Psoas muscle (tissue), 8 donors: Measurements from ENCODE around the gene CUEDC1. TPM values are rescaled to one million over a fixed set of nuclear protein-coding genes. Genes with fewer than 3 reads are reported as not detected.
A peak's percentile ranks its signal among the peaks of the same experiment; 100 is the strongest.

Experiments
- ATAC-seq, 4 donors: fragments of 200-7000 bp; cut with Tn5 transposase; one replicate each; pipeline ENCODE4 v1.9.1; 2020; ENCODE audit warnings: moderate library complexity in 3 of 4, mild to moderate bottlenecking in 2 of 4
- DNase-seq, 2 donors: peaks; one replicate each; pipeline ENCODE4 v3.0.0-alpha.2; 2020
- H3K27ac ChIP-seq: fragments of 200-600 bp; one replicate; pipeline ENCODE4 v1.8.0; 2022
- H3K27me3 ChIP-seq, 3 donors: fragments of 200-600 bp in 1 of 3; one replicate each; pipeline versions ENCODE4 v1.6.1 to v1.8.0; 2013 to 2022; ENCODE audit warnings: low read length in 2 of 3, mild to moderate bottlenecking in 2 of 3, moderate library complexity in 1 of 3; ENCODE audit not compliant: insufficient read depth in 3 of 3
- H3K36me3 ChIP-seq, 2 donors: fragments of 200-600 bp in 1 of 2; one replicate each; pipeline versions ENCODE4 v1.6.1 to v1.8.0; 2013 to 2022; ENCODE audit warnings: low read depth in 1 of 2, mild to moderate bottlenecking in 1 of 2, moderate library complexity in 1 of 2; ENCODE audit not compliant: insufficient read depth in 1 of 2
- H3K4me1 ChIP-seq: fragments of 200-600 bp; one replicate; pipeline ENCODE4 v1.8.0; 2022
- H3K4me3 ChIP-seq: fragments of 200-600 bp; one replicate; pipeline ENCODE4 v1.8.0; 2022; ENCODE audit warnings: mild to moderate bottlenecking
- H3K9me3 ChIP-seq: fragments of 200-600 bp; one replicate; pipeline ENCODE4 v1.8.0; 2022
- WGBS, 3 donors: extraction: QIAGEN DNeasy Blood & Tissue Kit; methylation state at CpG; one replicate each; pipeline versions ENCODE4 v1.1.6 to v1.1.7; 2013; 5-methylcytosine and 5-hydroxymethylcytosine counted together
- intact Hi-C, 2 donors: fragments of 100-400 bp; cut with DNase I; formaldehyde crosslinking; loops; one replicate each; pipeline versions ENCODE4 v1.11.0 to v1.14.2; 2022
- polyA plus RNA-seq, 3 donors: library from polyadenylated mRNA; stranded (reverse); fragments of 200-250 nt; gene quantifications; one replicate each; pipeline ENCODE4 v1.2.3, GENCODE V29; 2013
- total RNA-seq, 4 donors: library from RNA; stranded (reverse); fragmentation: NEBNext Ultra II Directional in 2 of 4; extraction: Animal tissue kit (Norgen Biotek cat#: 25700) in 2 of 4; gene quantifications; one replicate each; pipeline versions ENCODE4 v1.2.1 to v1.2.4, GENCODE V29; 2021 to 2023
- TF ChIP-seq, protein P1 (sequence below): fragments of 200-600 bp; IDR thresholded peaks from one replicate; pipeline ENCODE4 v1.8.0; 2022; ENCODE audit warnings: antibody characterized with exemption
- donor health status: healthy with polysubstance abuse.
- donor health status: DM: no; HTN: no; CAD: no; lungs with moderate emphysema.
- donor health status: Bipolar disorder and iron deficiency.
- donor health status: healthy.
- donor health status: DM: yes; HTN: yes; CAD: no.
- donor health status: DM: no; HTN: no; CAD: no.
- donor health status: DM: no; HTN: no; CAD: no.
- donor health status: DM: yes; HTN: yes; CAD: no.

Gene CUEDC1
- total and polyA plus RNA-seq, 7 donors, result 28.0 to 67.2 (median 46.4) TPM

DNA sequence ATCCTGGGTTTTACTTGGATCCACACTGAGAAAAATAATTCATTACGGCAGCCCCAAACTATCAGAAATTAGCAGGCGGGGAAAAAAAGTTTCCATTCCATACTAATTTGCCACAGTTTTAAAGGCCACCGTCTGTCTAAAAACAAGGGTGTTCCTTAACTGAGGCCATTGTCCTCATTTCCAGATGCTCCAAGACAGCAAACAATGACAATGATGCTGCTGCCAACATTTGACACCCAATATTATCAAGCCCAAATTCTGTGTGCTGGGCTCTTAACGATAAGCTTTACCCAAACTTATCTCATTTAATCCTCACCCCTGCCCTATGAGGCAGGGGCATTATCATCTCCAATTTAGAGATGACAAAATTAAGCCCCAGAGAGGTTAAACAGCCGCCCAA, 26.3 kb downstream of the CUEDC1 start:
- Histone ChIP-seq H3K9me3 (no peaks in the 10 kb centered on the region), H3K36me3 (no peaks in the 10 kb centered on the region), H3K4me3 (no peak overlapping the region), H3K4me1 (peaks cover 88% of the 10 kb centered on the region), H3K27ac (peak overlapping the region; percentile 73), H3K27me3 (no peaks in the 10 kb centered on the region)
- TF ChIP-seq, protein P1, sequence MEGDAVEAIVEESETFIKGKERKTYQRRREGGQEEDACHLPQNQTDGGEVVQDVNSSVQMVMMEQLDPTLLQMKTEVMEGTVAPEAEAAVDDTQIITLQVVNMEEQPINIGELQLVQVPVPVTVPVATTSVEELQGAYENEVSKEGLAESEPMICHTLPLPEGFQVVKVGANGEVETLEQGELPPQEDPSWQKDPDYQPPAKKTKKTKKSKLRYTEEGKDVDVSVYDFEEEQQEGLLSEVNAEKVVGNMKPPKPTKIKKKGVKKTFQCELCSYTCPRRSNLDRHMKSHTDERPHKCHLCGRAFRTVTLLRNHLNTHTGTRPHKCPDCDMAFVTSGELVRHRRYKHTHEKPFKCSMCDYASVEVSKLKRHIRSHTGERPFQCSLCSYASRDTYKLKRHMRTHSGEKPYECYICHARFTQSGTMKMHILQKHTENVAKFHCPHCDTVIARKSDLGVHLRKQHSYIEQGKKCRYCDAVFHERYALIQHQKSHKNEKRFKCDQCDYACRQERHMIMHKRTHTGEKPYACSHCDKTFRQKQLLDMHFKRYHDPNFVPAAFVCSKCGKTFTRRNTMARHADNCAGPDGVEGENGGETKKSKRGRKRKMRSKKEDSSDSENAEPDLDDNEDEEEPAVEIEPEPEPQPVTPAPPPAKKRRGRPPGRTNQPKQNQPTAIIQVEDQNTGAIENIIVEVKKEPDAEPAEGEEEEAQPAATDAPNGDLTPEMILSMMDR, result no peak
- DNase-seq (no peak), ATAC-seq (no peak)
- 48 to 50% (median 48%) methylated on average over 5 of the region's 5 CpGs for WGBS, 3 donors
- intact Hi-C loops, result no loop called here

DNA sequence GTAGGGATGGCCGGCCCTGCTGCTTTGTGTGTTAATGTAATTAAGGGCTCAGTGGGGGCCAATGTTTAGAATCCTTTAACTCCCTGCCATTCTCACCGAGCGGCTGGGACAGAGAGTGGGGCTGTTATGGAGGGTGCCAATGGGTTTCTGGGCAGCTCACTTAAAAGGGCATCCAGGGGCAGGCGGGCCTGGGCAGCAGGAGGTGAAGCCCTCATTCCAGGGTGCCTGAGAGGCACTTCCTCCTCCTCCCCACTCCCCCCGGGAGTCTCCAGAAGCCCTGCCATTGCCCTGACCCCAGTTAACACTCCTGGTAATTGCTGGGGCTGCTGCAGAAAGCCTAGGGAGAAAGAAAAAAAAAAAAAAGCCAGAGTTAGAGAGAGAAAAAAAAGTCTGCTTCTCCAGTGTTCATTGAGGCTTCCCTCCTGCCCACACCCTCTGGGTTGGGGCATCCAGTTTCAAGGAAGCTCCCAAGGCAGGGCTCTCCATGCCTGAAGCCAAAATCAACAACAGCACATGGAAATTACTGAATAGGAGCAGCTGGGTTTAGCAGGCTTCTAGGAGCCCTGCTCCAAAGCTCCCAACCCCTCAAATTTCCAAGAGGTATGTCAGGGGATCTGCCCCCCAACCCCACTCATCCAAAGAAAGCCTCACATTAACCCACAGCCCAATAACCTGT, 28.0 kb downstream of the CUEDC1 start:
- intact Hi-C loops, result no loop called here
- Histone ChIP-seq H3K9me3 (no peaks in the 10 kb centered on the region), H3K27ac (peak overlapping the region; percentile 73), H3K36me3 (no peaks in the 10 kb centered on the region), H3K4me3 (no peak overlapping the region), H3K27me3 (no peaks in the 10 kb centered on the region), H3K4me1 (peaks cover 76% of the 10 kb centered on the region)
- ATAC-seq, result peak in 3 of 4 donors; percentile 35 to 69 (median 49)
- TF ChIP-seq, protein P1, result no peak
- peak in 1 of 2 donors; percentile 42 for DNase-seq
- 6 to 8% (median 8%) methylated on average over 5 of the region's 5 CpGs for WGBS, 3 donors

DNA sequence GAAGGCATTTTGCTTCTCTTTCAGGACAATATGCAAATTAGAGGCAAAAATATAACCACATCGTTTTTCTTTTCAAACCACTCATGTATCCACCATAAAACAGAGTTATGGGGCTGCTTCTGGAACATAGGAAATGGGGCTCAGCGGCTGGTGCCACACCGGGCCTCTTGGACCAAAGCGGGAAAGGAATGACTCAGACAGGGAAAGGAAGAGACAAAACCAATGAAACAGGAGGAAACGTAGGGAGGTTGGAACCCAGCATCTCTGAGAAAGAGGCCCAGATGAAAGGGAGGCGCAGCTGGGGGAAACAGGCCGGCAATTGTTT, 28.5 kb downstream of the CUEDC1 start:
- Histone ChIP-seq H3K4me3 (no peak overlapping the region), H3K9me3 (no peaks in the 10 kb centered on the region), H3K27ac (peak overlapping the region; percentile 73), H3K4me1 (peaks cover 79% of the 10 kb centered on the region), H3K27me3 (no peaks in the 10 kb centered on the region), H3K36me3 (no peaks in the 10 kb centered on the region)
- intact Hi-C loops, result no loop called here
- DNase-seq (peak in 1 of 2 donors; percentile 12), ATAC-seq (no peak)
- TF ChIP-seq, protein P1, result no peak
- WGBS, 3 donors, result 38 to 56% (median 46%) methylated on average over 7 of the region's 7 CpGs

DNA sequence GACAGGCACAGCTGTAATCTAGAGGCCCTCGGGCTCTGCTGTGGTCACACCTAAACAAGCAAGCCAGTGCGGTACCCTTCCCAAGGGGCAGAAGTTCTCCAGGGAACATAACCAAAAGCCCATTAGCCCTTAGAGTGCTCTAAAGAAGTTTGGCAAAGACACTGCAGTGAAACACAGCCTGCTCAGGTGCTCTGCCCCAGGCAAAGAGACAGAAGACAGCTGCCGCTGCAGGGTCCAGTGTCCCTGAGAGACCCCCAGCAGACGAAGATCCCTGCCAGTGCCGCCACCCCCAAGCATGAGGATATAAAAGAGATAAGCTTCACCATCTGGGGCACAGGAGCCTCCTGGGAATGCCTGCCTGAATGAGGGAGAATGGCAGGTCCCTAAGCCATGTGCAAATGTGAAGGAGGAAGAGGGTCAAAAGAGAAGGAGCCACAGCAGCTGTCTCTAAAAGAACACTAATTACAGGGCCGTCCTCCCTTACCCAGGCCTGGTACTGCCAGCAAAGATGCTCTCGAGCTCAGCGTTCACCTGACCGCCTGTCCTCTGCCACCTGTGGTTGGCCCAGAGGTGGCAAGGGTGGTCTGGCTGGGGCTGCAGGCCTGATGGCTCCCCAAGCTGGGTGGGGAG, 29.7 kb downstream of the CUEDC1 start:
- Histone ChIP-seq H3K27me3 (no peaks in the 10 kb centered on the region), H3K36me3 (no peaks in the 10 kb centered on the region), H3K4me3 (no peak overlapping the region), H3K9me3 (no peaks in the 10 kb centered on the region), H3K27ac (peak overlapping the region; percentile 73), H3K4me1 (peaks cover 77% of the 10 kb centered on the region)
- TF ChIP-seq, protein P1, result no peak
- 29 to 55% (median 38%) methylated on average over 9 of the region's 9 CpGs for WGBS, 3 donors
- intact Hi-C loops, result no loop called here
- ATAC-seq (peak in 3 of 4 donors; percentile 22 to 32 (median 30)), DNase-seq (peak in 1 of 2 donors; percentile 37)
